IPS DF 19.7 (cell line): ENCODE data around the gene SLC38A10.

Experiments used
- DNase-seq: peaks from one replicate; pipeline ENCODE4 v3.0.0-alpha.2; 2013; ENCODE audit warnings: low read depth, low spot score

Gene SLC38A10

DNA sequence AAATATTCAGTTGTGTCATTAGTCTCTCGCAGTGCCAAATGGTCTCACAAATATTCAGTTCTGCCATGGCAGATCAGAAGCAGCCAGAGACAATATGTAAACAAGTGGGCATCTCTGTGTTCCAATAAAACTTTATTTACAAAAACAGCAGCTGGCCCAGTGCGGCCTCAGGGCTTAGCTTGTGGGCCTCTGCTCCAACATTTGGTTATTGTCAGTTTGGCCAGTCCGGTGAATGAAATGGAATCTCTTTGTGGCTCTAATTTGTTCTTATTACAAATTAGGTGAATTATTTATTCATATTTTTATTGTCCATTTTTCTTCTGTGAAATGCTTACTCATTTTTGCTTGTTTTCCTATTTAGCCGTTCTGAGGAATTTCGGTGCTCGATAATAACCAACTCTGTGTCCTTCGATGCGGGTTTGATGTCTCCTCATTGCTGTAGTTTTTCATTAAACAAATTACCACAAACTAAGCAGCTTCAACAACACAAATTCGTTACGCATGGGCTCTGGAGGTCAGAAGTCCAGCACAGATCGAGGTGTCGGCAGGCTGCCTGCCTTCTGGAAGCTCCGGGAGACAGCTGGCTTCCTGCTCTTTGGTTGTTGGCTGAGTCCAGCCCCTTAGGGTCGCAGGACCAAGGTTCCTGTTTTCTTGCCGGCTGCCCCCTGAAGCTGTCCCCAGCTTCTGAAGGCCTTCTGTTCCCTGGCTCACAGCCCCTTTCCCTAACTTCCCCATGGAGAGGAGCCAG lies 4.1 kb upstream of the SLC38A10 start:
- DNase-seq: no peak

DNA sequence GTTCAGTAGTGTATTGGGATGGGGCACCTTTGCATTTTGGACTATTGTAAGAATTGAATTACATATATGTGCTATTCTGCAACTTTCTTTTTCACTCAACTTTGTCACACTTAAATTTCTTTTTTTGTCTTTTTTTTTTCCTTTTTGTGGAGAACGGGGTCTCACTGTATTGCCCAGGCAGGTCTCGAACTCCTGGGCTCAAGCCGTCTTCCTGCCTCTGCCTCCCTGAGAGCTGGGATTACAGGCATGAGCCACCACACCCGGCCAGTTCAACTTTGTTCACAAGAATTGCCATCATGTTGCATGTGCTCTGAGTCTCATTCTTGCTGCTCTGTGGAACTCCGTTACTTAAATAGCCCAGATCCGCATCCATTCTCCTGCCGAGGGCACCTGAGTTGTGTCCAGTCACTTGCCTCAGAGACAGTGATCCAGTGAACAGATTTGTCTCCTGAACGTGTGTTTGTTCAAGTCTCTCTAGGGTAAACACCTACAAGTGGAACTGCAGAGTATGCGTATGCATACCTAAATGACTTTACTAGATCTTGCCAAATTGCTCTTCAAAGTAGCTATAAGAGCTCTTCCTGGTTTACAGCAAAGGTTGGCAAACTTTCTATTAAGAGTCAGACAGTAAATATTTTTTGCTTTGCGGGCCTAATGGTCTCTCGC lies 3.4 kb upstream of the SLC38A10 start:
- no peak for DNase-seq

DNA sequence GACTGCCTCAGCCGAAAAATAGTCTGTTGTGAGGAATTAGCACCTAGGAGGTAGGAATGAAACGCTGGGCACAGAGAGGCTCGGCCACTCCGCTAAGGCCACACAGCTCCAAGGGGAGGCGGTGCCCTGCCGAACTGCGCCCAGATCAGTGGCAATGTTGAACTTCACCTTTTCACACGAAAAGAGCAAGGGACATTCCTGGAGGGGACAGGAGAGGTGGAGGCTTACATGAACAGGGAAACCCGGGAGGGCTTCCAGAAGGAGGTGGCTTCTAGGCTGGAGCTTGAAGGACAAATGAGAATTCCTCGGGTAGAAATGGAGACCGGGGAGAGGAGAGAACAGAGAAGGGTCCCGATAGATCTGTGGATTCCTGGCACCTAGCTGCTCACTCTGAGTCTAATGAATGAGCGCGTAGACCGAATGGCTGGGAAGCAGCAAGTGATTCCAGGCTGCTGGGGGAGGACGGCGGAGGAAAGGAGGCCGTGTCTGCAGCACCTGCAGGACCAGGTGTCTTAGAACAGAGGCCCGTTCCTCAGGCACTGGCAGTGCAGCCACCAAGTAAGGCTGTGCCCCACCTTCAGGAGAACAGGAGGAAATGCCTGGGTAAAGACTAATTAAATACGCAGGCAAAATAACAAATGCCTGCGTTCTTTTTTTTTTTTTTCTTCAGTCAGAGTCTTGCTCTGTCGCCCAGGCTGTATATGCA lies 722 bp upstream of the SLC38A10 start:
- DNase-seq: no peak

DNA sequence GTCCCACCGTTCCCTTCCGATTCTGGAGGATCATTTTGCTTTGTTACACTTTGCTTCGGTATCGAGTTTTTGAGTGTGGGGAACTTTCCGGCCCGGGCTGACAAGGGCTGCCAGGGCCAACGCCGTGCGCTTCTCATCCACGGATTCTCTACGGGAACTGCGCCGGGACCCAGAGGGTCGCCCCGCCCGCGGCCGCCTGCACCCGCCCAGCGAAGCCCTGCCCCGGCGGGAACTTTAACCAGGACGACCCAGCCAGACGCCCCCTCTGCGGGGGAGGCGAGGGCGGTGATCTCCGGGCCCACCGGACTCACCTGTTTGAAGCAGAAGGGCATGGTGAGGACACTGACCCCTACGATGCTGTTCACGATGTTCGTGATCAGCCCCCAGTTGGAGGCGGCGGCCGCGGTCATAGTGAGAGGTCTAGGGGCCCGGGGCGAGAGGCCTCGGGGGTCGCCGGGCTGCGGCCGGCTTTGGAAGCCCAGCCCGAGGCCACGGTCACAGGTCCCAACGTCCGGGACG lies 536 bp downstream of the SLC38A10 start:
- no peak for DNase-seq

DNA sequence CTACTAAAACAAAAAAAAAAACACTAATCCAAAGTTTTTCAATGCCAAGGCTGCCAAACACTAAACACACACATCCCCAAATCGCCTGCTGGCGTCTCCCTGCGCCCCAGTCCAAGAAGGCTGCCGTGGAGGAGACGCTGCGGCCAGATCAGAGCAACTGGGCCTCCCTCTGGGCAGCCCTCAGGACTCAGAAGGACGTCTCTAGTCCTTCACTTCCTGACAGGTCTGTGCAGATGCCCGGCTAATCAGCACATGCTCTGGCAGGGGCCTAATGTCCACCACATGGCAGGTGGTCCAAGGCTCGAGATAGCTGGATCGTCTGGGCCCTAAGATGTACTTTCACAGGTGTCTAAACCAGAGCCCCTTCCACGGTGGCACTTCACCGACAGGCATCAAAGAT lies 2.7 kb downstream of the SLC38A10 start:
- DNase-seq: no peak

DNA sequence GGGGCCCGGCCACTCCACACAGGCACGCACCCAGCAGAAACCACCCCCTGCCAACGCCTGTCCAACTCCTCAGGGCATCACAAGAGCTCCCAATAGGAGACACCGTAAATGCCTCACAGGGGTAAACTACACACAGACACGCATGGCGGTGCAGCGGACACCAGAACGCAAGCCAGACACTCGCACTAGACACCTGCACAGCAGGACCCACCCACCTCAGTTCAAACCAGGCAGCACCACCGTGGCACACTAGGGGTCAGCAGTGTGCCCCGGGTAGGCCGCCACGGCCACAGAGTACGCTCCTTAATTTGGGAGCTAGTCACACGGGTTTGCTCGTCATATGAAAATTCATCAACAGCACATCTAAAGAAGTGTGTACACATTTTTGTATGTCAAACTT lies 3.4 kb downstream of the SLC38A10 start:
- DNase-seq: no peak

DNA sequence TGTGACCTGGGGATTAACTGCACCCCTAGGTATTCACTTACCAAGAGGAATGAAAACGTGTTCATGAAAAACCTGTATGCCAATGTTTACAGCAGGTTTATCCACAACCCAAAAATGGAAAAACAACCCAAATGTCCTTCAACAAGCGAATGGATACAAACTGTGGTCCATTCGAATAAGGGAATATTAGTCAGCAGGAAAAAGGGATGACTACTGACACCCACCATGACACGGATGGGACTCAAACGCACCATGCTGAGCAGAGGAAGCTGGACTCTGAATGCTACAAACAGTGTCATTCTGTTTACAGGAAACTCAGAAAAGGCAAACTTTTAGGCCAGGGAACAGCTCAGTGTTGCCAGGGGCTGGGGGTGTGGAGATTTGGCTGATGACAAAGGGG lies 4.9 kb downstream of the SLC38A10 start:
- no peak for DNase-seq

DNA sequence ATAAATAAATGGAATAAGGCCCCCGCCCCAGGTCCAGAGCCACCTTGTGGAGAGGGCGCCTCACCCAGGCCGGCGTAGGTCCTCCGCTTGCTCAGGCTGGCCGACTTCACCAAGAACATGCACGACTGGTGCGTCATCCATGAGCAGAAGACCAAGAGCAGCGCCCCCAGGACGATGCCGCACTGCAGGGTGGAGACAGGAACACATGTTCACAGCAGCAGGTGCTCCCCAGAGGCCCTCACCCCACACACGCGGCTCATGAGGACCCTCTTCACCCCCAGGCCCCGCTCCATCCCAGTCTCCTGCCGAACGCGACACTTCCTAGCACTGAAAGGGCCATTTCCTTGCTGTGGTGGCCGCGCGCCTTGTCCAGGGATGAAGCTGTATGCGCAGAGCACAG lies 5.5 kb downstream of the SLC38A10 start:
- DNase-seq: no peak

DNA sequence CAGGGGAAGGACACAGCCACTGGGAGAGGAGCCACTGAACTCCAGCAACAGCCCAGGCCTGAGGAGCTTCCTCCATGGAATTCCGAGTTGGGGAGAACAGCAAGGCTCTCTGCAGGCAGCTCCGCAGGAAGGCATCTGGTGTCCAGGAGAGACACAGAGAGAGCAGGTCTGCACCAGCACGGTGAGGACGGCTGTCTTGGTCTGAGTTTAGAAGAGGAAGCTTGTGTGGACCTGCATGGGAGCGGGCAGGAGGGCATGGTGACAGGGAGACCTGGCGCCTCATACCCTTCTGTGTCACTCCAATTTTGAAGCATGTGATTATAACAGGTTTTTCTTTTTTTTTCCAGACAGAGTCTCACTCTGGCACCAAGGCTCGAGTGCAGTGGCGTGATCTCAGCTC lies 6.4 kb downstream of the SLC38A10 start:
- DNase-seq: no peak

DNA sequence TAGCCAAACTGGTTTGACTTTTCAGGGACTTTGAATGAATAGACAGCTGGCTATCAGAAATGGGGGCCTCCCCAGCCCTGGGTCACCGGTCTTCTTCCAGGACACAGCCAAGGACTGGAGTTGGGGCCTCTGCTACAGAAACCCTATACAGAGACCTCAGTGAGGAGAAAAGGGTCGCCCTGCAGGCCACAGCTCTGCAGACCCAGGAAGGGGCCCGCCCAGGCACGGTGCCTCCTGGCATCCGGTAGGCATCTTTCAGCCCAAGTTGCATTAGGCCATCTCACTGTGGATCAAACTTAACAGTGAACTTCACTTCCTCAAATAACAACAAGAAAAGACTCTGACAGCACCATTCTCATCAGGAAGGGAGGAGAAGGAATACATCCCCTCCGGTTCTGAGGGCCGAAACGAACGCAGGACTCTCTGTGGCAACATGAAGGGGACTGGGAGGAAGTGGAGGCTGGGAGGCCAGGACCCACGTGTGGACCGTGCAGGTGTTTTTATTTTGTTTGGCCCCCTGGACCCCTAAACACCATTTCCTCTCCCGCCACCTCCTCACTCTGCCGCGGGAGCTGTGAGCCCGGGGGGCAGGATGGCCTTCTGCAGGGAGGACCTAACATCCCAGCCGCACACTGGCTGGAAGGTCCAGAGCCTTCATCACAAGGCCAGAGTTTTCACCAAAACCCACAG lies 7.2 kb downstream of the SLC38A10 start:
- DNase-seq: no peak

DNA sequence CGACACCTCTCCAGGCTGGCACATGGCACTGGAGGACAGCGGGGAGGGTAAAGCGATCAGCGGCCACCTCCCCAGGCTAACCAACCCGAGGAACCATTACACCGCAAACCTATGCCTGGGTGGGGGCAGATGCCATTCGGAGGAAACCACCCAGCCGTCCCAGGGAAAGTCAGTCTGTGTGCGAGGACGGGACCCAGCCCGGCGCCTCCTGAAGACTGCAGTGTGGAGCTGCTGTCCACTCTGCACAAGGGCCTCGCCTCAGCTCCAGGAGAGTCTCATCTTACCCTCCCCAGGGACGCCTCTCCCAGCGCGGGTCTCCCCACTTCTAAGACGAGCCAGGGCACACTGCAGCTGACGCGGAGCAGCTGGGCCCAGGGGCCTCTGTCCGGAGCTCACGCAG lies 8.0 kb downstream of the SLC38A10 start:
- no peak for DNase-seq

DNA sequence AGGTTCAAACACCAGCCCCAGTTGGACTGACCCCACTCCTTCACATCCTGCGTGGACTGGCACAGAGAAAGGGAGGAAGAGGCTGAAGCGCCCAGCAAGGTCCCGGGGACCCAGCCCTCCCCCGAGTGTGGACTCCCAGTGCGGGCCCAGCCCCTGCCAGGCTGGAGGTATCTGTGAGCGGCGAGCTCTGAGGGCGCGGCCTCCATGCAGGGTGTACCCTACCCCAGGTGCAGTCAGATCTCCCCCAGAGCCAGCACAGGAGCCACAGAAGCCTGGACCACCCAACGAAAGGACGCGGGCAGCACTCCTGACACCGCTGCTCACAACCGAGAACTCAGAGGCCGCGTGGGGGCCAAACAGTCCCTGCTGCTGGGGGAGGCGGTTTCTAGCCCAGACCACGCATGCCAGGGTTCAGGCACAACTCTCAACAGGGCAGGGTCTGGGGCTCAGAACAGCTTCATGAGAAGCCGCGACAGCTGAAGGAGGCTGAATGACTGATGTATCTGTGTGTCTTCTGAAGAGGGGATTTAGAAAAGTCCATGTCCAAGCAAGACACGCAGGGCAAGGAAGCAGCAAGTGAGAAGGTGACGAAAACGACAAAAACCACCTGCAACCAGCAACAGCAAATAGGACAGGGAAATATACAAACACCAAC lies 8.5 kb downstream of the SLC38A10 start:
- DNase-seq: no peak

DNA sequence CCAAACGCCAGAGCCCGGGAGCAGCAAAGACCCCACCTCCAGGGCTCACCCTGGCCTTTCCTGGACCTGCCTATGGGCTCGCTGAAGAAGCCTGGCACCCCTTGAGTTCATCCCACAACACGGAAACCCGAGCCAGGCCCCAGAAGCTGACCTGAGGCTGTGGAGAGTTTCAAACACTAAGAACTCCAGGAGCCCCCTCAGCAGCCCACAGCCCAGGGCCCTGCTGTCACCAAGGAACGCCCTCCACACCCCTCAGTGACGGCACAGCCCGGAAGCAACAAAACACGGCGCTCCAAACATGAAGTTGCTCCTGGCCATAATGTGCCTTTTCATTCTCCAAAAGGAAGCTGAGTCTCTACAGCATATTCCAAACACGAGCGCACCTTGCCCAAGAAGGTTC lies 9.2 kb downstream of the SLC38A10 start:
- DNase-seq: no peak

DNA sequence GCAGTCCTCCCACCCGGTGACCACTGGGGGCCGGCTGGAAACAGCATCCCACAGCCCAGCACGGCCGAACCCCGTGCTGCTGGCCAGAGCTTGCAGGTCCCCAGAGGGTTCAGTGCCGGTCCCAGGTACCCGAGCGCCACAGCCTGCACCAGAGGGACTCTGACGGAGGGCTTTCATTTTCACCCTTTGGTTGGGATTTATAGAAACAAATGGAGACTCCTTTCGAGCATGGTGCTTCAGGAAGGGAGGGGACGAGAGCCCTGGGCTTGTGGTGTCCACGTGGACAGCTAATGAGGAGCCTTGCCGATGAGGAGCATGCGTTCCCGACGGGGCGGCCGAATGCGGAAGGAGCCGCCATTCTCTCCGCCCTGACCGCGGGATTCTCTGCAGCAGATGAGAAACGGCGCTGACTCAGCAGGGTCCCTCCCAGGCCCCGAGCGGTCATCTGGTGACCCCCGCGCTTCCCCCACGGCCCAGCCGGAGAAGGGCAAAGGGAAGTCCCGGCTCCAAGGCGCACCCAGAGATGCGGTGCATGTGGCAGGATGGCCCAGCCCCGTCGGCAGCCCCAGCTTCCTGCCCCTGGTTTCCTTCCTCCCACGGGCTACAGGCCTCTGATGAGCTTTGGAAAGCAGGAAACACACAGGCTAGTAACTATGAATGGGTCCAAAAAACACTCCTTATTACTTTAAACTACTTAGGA lies 9.8 kb downstream of the SLC38A10 start:
- no peak for DNase-seq

DNA sequence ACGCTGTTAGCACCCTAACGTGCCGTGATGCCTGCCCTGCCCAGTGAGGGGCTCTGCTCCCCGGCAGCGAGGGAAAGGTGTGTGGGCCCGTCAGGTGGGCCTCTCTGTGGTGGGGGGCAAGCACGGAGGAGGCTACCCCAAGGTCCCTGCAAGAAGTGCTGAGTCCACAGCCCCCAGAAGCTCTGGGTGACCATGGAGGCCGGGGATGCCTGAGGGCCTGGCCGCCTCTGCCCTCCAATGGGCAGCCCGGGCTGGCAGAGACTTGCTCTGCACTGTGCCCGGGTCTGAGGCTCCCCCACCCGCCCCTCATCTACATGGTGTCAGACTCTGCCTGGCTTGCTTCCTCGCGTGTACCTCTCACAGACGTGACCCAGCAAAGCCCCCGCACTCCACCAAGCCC lies 12.2 kb downstream of the SLC38A10 start:
- DNase-seq: no peak

DNA sequence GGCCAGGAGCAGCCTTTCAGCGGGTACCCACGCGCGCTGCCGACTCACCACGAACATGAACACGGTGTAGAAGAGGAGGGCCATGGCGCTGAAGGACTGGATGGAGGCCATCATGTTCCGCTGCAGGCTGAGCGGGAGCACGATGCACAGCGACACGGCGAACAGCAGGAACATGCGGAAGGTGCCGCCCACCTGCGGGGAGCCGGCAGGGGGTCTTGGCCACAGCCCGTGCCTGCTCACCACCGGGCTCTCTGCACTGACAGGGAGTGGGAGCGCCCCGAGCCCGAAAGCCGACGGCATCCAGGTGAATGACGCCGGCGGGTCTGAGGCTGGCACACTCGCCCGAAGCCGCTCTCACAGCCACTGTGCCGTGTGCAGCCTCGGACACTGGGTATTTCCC lies 13.0 kb downstream of the SLC38A10 start:
- DNase-seq: no peak

DNA sequence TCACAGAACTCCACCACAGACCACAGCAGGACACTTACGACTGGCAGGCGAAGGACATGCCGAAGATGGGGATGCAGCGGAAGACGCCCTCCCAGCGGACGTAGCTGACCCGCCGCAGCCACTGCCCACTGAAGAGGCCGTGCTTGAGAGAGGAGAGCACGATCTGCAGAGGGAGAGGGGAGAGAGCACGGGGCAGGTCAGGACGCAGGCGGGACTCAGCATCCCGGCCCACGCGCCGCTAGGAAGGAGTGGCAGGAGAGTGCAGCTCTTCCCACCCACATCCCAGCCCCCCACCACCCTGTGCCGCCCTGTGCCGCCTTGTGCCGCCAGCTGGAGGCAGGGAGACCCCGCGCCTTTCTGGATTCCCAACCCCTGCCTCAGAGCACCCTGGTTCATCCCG lies 14.5 kb downstream of the SLC38A10 start:
- DNase-seq: no peak

DNA sequence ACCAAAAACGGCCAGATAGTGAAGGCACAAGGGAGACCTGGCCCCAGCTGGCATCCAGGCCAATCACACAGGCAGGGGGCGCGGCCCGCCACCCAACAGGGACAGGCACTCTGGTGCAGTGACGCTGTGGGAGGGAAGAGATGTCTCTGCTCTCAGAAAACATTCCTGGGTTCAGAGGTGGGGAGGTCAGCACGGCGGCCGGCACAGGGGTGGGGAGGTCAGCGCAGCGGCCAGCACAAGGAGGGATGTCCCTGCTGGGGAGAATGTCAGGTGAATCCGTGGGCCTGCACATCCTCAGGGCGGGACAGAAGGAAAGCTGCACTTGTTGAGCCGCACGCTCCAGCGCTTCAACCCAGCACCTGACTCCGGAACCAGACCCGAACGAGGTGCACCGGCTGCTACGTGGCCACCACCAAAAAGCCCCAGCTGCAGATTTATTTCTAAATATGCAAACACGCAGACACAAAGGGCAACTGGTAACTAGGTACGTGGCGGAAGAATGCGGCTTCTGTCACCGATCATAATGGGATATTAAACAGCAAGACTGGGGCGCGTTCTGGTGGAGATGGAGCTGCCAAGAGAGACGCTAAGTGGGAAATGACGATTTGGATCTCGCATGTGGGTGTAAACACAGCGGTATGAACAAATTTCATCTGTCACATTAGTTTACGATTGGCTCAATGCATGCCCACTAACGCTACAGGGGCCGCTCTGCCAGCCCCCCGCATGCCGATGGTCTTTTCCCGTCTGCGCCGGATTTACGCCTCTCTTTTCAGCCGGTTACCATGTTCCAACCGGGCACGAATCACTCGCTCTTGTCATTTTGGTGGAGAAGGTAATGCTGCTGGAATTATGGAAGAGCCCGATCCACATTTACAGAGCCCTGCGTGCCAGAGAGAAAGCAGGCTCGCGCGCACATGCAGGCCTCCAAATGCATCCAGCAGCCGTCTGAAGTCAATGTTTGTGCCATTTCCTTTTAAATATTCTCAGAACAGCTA lies 15.5 kb downstream of the SLC38A10 start:
- no peak for DNase-seq

DNA sequence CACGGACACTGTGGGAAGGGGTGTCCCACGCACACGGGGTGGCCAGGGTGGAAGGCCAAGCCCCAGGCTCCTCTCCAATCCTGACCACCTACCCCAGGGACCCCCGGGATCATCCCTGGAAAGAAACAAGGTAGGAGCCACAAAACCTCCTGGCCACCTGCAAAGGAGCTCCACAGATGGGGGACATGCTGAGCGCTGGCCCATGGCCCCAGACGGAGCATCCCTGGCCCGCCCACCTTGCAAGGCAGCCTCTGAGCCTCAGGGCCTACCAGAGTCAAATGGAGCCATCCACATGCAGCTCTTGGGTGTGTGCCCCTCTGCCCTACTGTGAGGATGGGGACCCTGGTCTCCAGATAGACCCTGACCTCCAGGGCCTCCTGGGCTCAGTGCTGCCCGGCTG lies 16.3 kb downstream of the SLC38A10 start:
- no peak for DNase-seq
